Neural cell (in vitro differentiated cells): ENCODE measurements around the gene CNTNAP2. TPM values are rescaled to one million over a fixed set of nuclear protein-coding genes. Genes with fewer than 3 reads are reported as not detected.

Experiments used
- H2AFZ ChIP-seq: fragments of 200-600, 300-800 bp; sonication (generic), shearing (Covaris generic); 2 replicates; pipeline ENCODE4 v1.6.0; 2014; ENCODE audit warnings: low read depth, mild to moderate bottlenecking, antibody characterized with exemption, low read length, moderate library complexity
- H3F3A ChIP-seq: fragments of 200-600 bp; shearing (Covaris generic); 2 replicates; pipeline ENCODE4 v1.6.1; 2016; ENCODE audit warnings: mild to moderate bottlenecking, moderate library complexity, mixed read lengths, antibody characterized with exemption, low read length; ENCODE audit not compliant: insufficient read depth, poor library complexity, severe bottlenecking
- H3K27ac ChIP-seq: fragments of 200-600, 300-800 bp; sonication (generic), shearing (Covaris generic); 2 replicates; pipeline ENCODE4 v1.5.1; 2014; ENCODE audit warnings: mild to moderate bottlenecking, low read length, moderate library complexity
- H3K27me3 ChIP-seq: fragments of 300-800, 200-600 bp; sonication (generic), shearing (Covaris generic); 2 replicates; pipeline ENCODE4 v1.6.0; 2014; ENCODE audit warnings: mild to moderate bottlenecking, low read depth, low read length, moderate library complexity; ENCODE audit not compliant: insufficient read depth
- H3K36me3 ChIP-seq: fragments of 300-800, 200-600 bp; sonication (generic), shearing (Covaris generic); 2 replicates; pipeline ENCODE4 v1.5.1; 2014; ENCODE audit warnings: mild to moderate bottlenecking, antibody characterized with exemption, low read length, moderate library complexity; ENCODE audit not compliant: insufficient read depth
- H3K4me2 ChIP-seq: fragments of 300-800, 200-600 bp; sonication (generic), shearing (Covaris generic); 2 replicates; pipeline ENCODE4 v1.6.0; 2014; ENCODE audit warnings: mild to moderate bottlenecking, low read length
- H3K4me3 ChIP-seq: fragments of 300-800, 200-600 bp; sonication (generic), shearing (Covaris generic); 2 replicates; pipeline ENCODE4 v1.5.1; 2014; ENCODE audit warnings: mild to moderate bottlenecking, low read length, moderate library complexity
- H3K79me2 ChIP-seq: fragments of 200-600 bp; shearing (Covaris generic); replicated peaks from 2 replicates; pipeline ENCODE4 v1.6.0; 2014; ENCODE audit warnings: mild to moderate bottlenecking, low read length, moderate library complexity; ENCODE audit not compliant: insufficient read depth
- H3K9ac ChIP-seq: fragments of 300-800, 200-600 bp; sonication (generic), shearing (Covaris generic); 2 replicates; pipeline ENCODE4 v1.6.1; 2016; ENCODE audit warnings: mild to moderate bottlenecking, low read length, mixed read lengths
- H3K9me2 ChIP-seq: fragments of 200-600 bp; shearing (Covaris generic); 2 replicates; pipeline ENCODE4 v1.6.1; 2016; ENCODE audit warnings: mild to moderate bottlenecking, low read length, mixed read lengths; ENCODE audit not compliant: insufficient read depth
- H3K9me3 ChIP-seq: fragments of 200-600, 300-800 bp; sonication (generic), shearing (Covaris generic); 2 replicates; pipeline ENCODE4 v1.6.1; 2016; ENCODE audit warnings: mild to moderate bottlenecking, mixed run types, low read length, moderate library complexity, mixed read lengths
- H4K20me1 ChIP-seq: fragments of 200-600 bp; shearing (Covaris generic); 2 replicates; pipeline ENCODE4 v1.6.1; 2016; ENCODE audit warnings: mild to moderate bottlenecking, mixed run types; ENCODE audit not compliant: insufficient read depth
- EP300 ChIP-seq: fragments of 450-650 bp; conservative IDR thresholded peaks from 2 replicates; pipeline ENCODE4 v1.6.1; 2014; ENCODE audit warnings: antibody characterized with exemption, mild to moderate bottlenecking, moderate library complexity; ENCODE audit not compliant: poor library complexity, severe bottlenecking
- EZH2 ChIP-seq: fragments of 200-600, 300-800 bp; shearing (Covaris generic), sonication (generic); IDR thresholded peaks from 2 replicates; pipeline ENCODE4 v1.6.1; 2014; ENCODE audit warnings: antibody characterized with exemption, low read length, borderline replicate concordance, mild to moderate bottlenecking; ENCODE audit not compliant: insufficient read depth, poor library complexity, severe bottlenecking
- MXI1 ChIP-seq: fragments of 450-650 bp; conservative IDR thresholded peaks from 2 replicates; pipeline ENCODE4 v1.6.1; 2014; ENCODE audit warnings: antibody characterized with exemption, mild to moderate bottlenecking; ENCODE audit not compliant: poor library complexity, severe bottlenecking
- POLR2AphosphoS5 ChIP-seq: IDR thresholded peaks from 2 replicates; pipeline ENCODE4 v1.6.1; 2012
- RAD21 ChIP-seq: fragments of 450-650 bp; conservative IDR thresholded peaks from 2 replicates; pipeline ENCODE4 v1.6.1; 2014; ENCODE audit warnings: antibody characterized with exemption, mild to moderate bottlenecking, moderate library complexity
- SMC3 ChIP-seq: fragments of 450-650 bp; conservative IDR thresholded peaks from 2 replicates; pipeline ENCODE4 v1.6.1; 2014; ENCODE audit warnings: antibody characterized with exemption, mild to moderate bottlenecking, moderate library complexity; ENCODE audit not compliant: poor library complexity
- TAF1 ChIP-seq: IDR thresholded peaks from 2 replicates; pipeline ENCODE4 v1.6.1; 2012; ENCODE audit warnings: low read depth
- polyA plus RNA-seq: library from polyadenylated mRNA; depleted of rRNA; stranded (reverse); fragments of >200 nt; gene quantifications from 2 replicates; pipeline ENCODE4 v1.2.3, GENCODE V29; 2014
- TF ChIP-seq, protein P1 (sequence below): fragments of 450-650 bp; IDR thresholded peaks from 2 replicates; pipeline ENCODE4 v1.5.1; 2014; ENCODE audit warnings: antibody characterized with exemption, mild to moderate bottlenecking, moderate library complexity; ENCODE audit not compliant: poor library complexity, severe bottlenecking
- TF ChIP-seq, protein P2 (sequence below): IDR thresholded peaks from 2 replicates; pipeline ENCODE4 v1.6.1; 2012; ENCODE audit warnings: borderline replicate concordance

Gene CNTNAP2
- polyA plus RNA-seq, 1 donor from 2014 or later: 276 TPM

GRCh38 chr7:147742301-147742700 lies 1625.7 kb downstream of the CNTNAP2 start:
- H3K27ac ChIP-seq: no peak overlapping the region
- no peak overlapping the region for H3K4me3 ChIP-seq
- H4K20me1 ChIP-seq: no peaks in the 10 kb centered on the region
- H3K9me3 ChIP-seq: no peaks in the 10 kb centered on the region
- H3F3A ChIP-seq: no peaks in the 10 kb centered on the region
- no peaks in the 10 kb centered on the region for H3K9me2 ChIP-seq
- H3K79me2 ChIP-seq: no peaks in the 10 kb centered on the region
- H3K27me3 ChIP-seq: no peaks in the 10 kb centered on the region
- TF ChIP-seq EZH2 (no peak), EP300 (no peak), TAF1 (no peak), POLR2AphosphoS5 (no peak), RAD21 (no peak), SMC3 (no peak), MXI1 (no peak)
- TF ChIP-seq, protein P1, sequence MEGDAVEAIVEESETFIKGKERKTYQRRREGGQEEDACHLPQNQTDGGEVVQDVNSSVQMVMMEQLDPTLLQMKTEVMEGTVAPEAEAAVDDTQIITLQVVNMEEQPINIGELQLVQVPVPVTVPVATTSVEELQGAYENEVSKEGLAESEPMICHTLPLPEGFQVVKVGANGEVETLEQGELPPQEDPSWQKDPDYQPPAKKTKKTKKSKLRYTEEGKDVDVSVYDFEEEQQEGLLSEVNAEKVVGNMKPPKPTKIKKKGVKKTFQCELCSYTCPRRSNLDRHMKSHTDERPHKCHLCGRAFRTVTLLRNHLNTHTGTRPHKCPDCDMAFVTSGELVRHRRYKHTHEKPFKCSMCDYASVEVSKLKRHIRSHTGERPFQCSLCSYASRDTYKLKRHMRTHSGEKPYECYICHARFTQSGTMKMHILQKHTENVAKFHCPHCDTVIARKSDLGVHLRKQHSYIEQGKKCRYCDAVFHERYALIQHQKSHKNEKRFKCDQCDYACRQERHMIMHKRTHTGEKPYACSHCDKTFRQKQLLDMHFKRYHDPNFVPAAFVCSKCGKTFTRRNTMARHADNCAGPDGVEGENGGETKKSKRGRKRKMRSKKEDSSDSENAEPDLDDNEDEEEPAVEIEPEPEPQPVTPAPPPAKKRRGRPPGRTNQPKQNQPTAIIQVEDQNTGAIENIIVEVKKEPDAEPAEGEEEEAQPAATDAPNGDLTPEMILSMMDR: no peak
- TF ChIP-seq, protein P2, sequence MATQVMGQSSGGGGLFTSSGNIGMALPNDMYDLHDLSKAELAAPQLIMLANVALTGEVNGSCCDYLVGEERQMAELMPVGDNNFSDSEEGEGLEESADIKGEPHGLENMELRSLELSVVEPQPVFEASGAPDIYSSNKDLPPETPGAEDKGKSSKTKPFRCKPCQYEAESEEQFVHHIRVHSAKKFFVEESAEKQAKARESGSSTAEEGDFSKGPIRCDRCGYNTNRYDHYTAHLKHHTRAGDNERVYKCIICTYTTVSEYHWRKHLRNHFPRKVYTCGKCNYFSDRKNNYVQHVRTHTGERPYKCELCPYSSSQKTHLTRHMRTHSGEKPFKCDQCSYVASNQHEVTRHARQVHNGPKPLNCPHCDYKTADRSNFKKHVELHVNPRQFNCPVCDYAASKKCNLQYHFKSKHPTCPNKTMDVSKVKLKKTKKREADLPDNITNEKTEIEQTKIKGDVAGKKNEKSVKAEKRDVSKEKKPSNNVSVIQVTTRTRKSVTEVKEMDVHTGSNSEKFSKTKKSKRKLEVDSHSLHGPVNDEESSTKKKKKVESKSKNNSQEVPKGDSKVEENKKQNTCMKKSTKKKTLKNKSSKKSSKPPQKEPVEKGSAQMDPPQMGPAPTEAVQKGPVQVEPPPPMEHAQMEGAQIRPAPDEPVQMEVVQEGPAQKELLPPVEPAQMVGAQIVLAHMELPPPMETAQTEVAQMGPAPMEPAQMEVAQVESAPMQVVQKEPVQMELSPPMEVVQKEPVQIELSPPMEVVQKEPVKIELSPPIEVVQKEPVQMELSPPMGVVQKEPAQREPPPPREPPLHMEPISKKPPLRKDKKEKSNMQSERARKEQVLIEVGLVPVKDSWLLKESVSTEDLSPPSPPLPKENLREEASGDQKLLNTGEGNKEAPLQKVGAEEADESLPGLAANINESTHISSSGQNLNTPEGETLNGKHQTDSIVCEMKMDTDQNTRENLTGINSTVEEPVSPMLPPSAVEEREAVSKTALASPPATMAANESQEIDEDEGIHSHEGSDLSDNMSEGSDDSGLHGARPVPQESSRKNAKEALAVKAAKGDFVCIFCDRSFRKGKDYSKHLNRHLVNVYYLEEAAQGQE: no peak
- H2AFZ ChIP-seq: no peak overlapping the region
- no peaks in the 10 kb centered on the region for H3K36me3 ChIP-seq
- no peak overlapping the region for H3K4me2 ChIP-seq
- H3K9ac ChIP-seq: no peak overlapping the region

DNA sequence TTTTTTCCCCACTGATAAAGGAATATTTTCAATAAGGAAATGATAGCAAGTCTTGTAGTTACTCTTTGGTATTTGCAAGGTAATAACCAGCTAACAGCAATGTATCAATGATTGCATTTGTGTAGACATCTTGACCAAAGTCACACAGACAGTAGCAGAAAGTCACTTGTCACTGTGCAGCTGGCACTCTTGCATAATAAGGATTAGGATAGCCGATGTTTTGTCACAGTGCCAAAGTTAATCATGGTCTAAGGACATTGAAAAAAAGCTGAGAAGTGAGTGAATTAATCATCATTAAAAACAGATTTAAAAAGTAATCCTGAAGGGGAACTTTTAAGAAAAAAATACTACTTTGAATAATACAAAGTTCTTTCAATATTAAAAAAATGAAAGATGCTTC lies 1639.7 kb downstream of the CNTNAP2 start:
- TF ChIP-seq, protein P2: no peak
- TF ChIP-seq, protein P1: no peak
- no peak for TF ChIP-seq EP300
- no peak for TF ChIP-seq SMC3
- no peak for TF ChIP-seq RAD21
- TF ChIP-seq POLR2AphosphoS5: no peak
- TF ChIP-seq TAF1: no peak
- no peak for TF ChIP-seq MXI1
- no peak for TF ChIP-seq EZH2
- Histone ChIP-seq H3K4me3 (no peak overlapping the region), H4K20me1 (no peaks in the 10 kb centered on the region), H3K79me2 (no peaks in the 10 kb centered on the region), H3K27ac (no peak overlapping the region), H3K4me2 (no peak overlapping the region), H3K27me3 (no peaks in the 10 kb centered on the region), H3K36me3 (no peaks in the 10 kb centered on the region), H3K9ac (no peak overlapping the region), H3K9me2 (no peaks in the 10 kb centered on the region), H3K9me3 (no peaks in the 10 kb centered on the region), H2AFZ (no peak overlapping the region), H3F3A (no peaks in the 10 kb centered on the region)
